ENCODE results near the gene INPP5D.

INPP5D gene

GRCh38 chr2:233211548-233211895 is 151.4 kb downstream of the INPP5D start:
- Histone ChIP-seq H3K27me3 (ENCODE audit: insufficient read depth, poor library complexity, severe bottlenecking) (no peaks in the 10 kb centered on the region), H3K27ac (replicated peaks) (no peak overlapping the region), H3K4me3 (replicated peaks; ENCODE audit: insufficient read depth, low read length) (no peak overlapping the region)
- no peak for DNase-seq (ENCODE audit: low read depth in 1 of 2, low spot score in 1 of 2)
- TF ChIP-seq, protein P1, sequence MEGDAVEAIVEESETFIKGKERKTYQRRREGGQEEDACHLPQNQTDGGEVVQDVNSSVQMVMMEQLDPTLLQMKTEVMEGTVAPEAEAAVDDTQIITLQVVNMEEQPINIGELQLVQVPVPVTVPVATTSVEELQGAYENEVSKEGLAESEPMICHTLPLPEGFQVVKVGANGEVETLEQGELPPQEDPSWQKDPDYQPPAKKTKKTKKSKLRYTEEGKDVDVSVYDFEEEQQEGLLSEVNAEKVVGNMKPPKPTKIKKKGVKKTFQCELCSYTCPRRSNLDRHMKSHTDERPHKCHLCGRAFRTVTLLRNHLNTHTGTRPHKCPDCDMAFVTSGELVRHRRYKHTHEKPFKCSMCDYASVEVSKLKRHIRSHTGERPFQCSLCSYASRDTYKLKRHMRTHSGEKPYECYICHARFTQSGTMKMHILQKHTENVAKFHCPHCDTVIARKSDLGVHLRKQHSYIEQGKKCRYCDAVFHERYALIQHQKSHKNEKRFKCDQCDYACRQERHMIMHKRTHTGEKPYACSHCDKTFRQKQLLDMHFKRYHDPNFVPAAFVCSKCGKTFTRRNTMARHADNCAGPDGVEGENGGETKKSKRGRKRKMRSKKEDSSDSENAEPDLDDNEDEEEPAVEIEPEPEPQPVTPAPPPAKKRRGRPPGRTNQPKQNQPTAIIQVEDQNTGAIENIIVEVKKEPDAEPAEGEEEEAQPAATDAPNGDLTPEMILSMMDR (IDR thresholded peaks at IDR 0.05; ENCODE audit: insufficient read depth, low read length), result no peak
- TF ChIP-seq REST (IDR thresholded peaks at IDR 0.05; ENCODE audit: insufficient replicate concordance, low read depth) (no peak), SPI1 (IDR thresholded peaks at IDR 0.05; ENCODE audit: borderline replicate concordance, low read depth) (no peak), POLR2AphosphoS5 (IDR thresholded peaks at IDR 0.05; ENCODE audit: low read depth) (no peak), GABPA (IDR thresholded peaks at IDR 0.05; ENCODE audit: low read depth) (no peak)

DNA sequence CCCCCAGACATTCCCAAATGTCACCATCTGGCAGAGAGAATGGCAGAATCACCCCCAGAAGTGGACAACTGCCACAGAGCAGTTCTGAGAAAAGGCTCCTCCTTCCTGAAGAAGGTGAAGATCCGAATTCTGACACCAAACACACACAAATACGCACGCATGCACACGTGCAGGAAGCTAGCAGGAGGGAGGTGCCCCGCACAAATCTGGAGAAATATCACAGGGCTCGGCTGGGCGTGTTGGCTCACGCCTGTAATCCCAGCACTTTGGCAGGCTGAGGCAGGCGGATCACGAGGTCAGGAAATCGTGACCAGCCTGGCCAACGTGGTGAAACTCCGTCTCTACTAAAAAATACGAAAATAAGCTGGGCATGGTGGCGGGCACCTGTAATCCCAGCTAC is 152.9 kb downstream of the INPP5D start:
- Histone ChIP-seq H3K27ac (replicated peaks) (no peak overlapping the region), H3K4me3 (replicated peaks; ENCODE audit: insufficient read depth, low read length) (no peak overlapping the region), H3K27me3 (ENCODE audit: insufficient read depth, poor library complexity, severe bottlenecking) (no peaks in the 10 kb centered on the region)
- TF ChIP-seq GABPA (IDR thresholded peaks at IDR 0.05; ENCODE audit: low read depth) (no peak), SPI1 (IDR thresholded peaks at IDR 0.05; ENCODE audit: borderline replicate concordance, low read depth) (no peak), POLR2AphosphoS5 (IDR thresholded peaks at IDR 0.05; ENCODE audit: low read depth) (no peak), REST (IDR thresholded peaks at IDR 0.05; ENCODE audit: insufficient replicate concordance, low read depth) (no peak)
- TF ChIP-seq, protein P1 (IDR thresholded peaks at IDR 0.05; ENCODE audit: insufficient read depth, low read length), result no peak
- no peak for DNase-seq (ENCODE audit: low read depth in 1 of 2, low spot score in 1 of 2)

GRCh38 chr2:233213975-233214374 is 153.8 kb downstream of the INPP5D start:
- Histone ChIP-seq H3K27me3 (ENCODE audit: insufficient read depth, poor library complexity, severe bottlenecking) (no peaks in the 10 kb centered on the region), H3K4me3 (replicated peaks; ENCODE audit: insufficient read depth, low read length) (no peak overlapping the region), H3K27ac (replicated peaks) (no peak overlapping the region)
- no peak for DNase-seq (ENCODE audit: low read depth in 1 of 2, low spot score in 1 of 2)
- TF ChIP-seq, protein P1 (IDR thresholded peaks at IDR 0.05; ENCODE audit: insufficient read depth, low read length), result no peak
- TF ChIP-seq REST (IDR thresholded peaks at IDR 0.05; ENCODE audit: insufficient replicate concordance, low read depth), result no peak
- TF ChIP-seq SPI1 (IDR thresholded peaks at IDR 0.05; ENCODE audit: borderline replicate concordance, low read depth), result no peak
- TF ChIP-seq GABPA (IDR thresholded peaks at IDR 0.05; ENCODE audit: low read depth), result no peak
- TF ChIP-seq POLR2AphosphoS5 (IDR thresholded peaks at IDR 0.05; ENCODE audit: low read depth), result no peak

Data from HL-60 (cell line).